Natural killer cell (primary cell): ENCODE results near the gene BTBD10. TPM values are rescaled to one million over a fixed set of nuclear protein-coding genes. Genes with fewer than 3 reads are reported as not detected.
A peak's percentile ranks its signal among the peaks of the same experiment; 100 is the strongest.

ENCODE experiments used
- ATAC-seq, 3 donors: fragments of 150-1000 bp in 2 of 3; fragments of 200-7000 bp in 1 of 3; cut with Tn5 transposase; 1 replicate in 1 of 3; 2 replicates in 2 of 3; pipeline ENCODE4 v1.10.0; 2021; ENCODE audit warnings: mild to moderate bottlenecking in 2 of 3, moderate library complexity in 2 of 3
- DNase-seq, 2 donors: peaks; one replicate each; pipeline versions ENCODE4 v3.0.0 to v3.0.0-alpha.2; 2013 to 2021; ENCODE audit warnings: mixed read lengths in 1 of 2
- H3K27ac ChIP-seq: one replicate; pipeline ENCODE4 v1.5.1; 2013; ENCODE audit warnings: mild to moderate bottlenecking, low read length
- H3K27me3 ChIP-seq: one replicate; pipeline ENCODE4 v1.6.1; 2013; ENCODE audit warnings: low read length; ENCODE audit not compliant: control insufficient read depth, insufficient read depth
- H3K36me3 ChIP-seq: one replicate; pipeline ENCODE4 v1.6.1; 2013; ENCODE audit warnings: low read length; ENCODE audit not compliant: control insufficient read depth, insufficient read depth
- H3K4me1 ChIP-seq: one replicate; pipeline ENCODE4 v1.6.1; 2013; ENCODE audit warnings: low read length; ENCODE audit not compliant: control insufficient read depth, insufficient read depth
- H3K4me3 ChIP-seq: one replicate; pipeline ENCODE4 v1.5.1; 2013; ENCODE audit warnings: low read length
- H3K9me3 ChIP-seq: one replicate; pipeline ENCODE4 v1.6.1; 2013; ENCODE audit warnings: low read length; ENCODE audit not compliant: control insufficient read depth, insufficient read depth
- H3K27ac Mint-ChIP-seq, 2 donors: one replicate each; pipeline ENCODE4 v1.8.0; 2022; ENCODE audit warnings: mild to moderate bottlenecking in 2 of 2, mixed read lengths in 2 of 2, moderate library complexity in 1 of 2
- H3K27me3 Mint-ChIP-seq, 2 donors: one replicate each; pipeline ENCODE4 v1.8.0; 2022; ENCODE audit warnings: low read depth in 2 of 2, mixed read lengths in 2 of 2
- H3K36me3 Mint-ChIP-seq: one replicate; pipeline ENCODE4 v1.8.0; 2022; ENCODE audit warnings: mixed read lengths
- H3K4me1 Mint-ChIP-seq, 2 donors: one replicate each; pipeline ENCODE4 v1.8.0; 2022; ENCODE audit warnings: mixed read lengths in 2 of 2
- H3K4me3 Mint-ChIP-seq: one replicate; pipeline ENCODE4 v1.8.0; 2022; ENCODE audit warnings: mild to moderate bottlenecking, moderate library complexity, mixed read lengths
- H3K9me3 Mint-ChIP-seq, 2 donors: one replicate each; pipeline ENCODE4 v1.8.0; 2022; ENCODE audit warnings: mixed read lengths in 2 of 2
- CTCF ChIP-seq: fragments of 200-600 bp; IDR thresholded peaks from one replicate; pipeline ENCODE4 v1.8.0; 2022; ENCODE audit warnings: antibody characterized with exemption
- WGBS: methylation state at CpG from one replicate; pipeline ENCODE4 v1.1.7; 2013; ENCODE audit warnings: missing lambda C conversion rate; ENCODE audit not compliant: insufficient coverage; 5-methylcytosine and 5-hydroxymethylcytosine counted together
- intact Hi-C: fragments of 100-400 bp; cut with micrococcal nuclease; formaldehyde crosslinking; loops from one replicate; pipeline ENCODE4 v1.14.2; 2022
- total RNA-seq, 4 donors: library from RNA; stranded (reverse); fragments of 120-200 nt in 1 of 4; gene quantifications; one replicate each; pipeline versions ENCODE4 v1.2.3 to v1.2.4, GENCODE V29; 2013 to 2022

The BTBD10 gene
- total RNA-seq, 3 donors from 2014 or later (not counting 1 experiment from before 2014, with no cell fraction given) = 18.0 to 26.9 (median 23.2) TPM

- Histone ChIP-seq H3K4me3 (no peak overlapping the region), H3K27ac (no peak overlapping the region), H3K27me3 (no peaks in the 10 kb centered on the region), H3K9me3 (no peaks in the 10 kb centered on the region), H3K36me3 (no peaks in the 10 kb centered on the region), H3K4me1 (peaks cover 5% of the 10 kb centered on the region)
- intact Hi-C loops = no loop called here
- peak overlapping the region; percentile 58 to 82 for H3K27ac Mint-ChIP-seq
- ATAC-seq (peak in 1 of 3 donors; percentile 57), DNase-seq (no peak)
- H3K9me3 Mint-ChIP-seq = no peaks in the 10 kb centered on the region
- WGBS = 84% methylated on average over 1 of the region's 2 CpGs
- H3K4me3 Mint-ChIP-seq = peak overlapping the region; percentile 43
- H3K27me3 Mint-ChIP-seq = no peaks in the 10 kb centered on the region
- peaks cover 51 to 55% of the 10 kb centered on the region in 2 donors for H3K4me1 Mint-ChIP-seq
- no peaks in the 10 kb centered on the region for H3K36me3 Mint-ChIP-seq
- TF ChIP-seq CTCF = no peak
Observed at GRCh38 chr11:13450832-13451397, 12.1 kb downstream of the BTBD10 start.

DNA sequence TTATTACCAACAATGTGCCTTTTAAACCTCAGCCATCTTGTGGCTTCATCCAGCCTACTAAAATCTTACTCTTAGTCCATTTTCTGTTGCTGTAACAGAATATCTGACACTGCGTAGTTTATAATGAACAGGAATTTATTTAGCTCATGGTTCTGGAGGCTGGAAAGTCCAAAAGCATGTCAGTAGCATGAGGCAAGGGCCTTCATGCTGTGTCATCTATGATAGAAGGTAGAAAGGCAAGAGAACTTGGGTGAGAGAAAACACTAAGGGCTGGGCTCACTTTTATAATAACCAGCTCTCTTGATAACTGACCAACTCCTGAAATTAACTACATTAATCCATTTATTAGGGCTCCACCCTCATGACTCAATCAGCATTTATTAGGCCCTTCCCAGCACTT lies 13.5 kb downstream of the BTBD10 start:
- peaks cover 5% of the 10 kb centered on the region for H3K4me1 ChIP-seq
- H3K27me3 Mint-ChIP-seq = no peaks in the 10 kb centered on the region
- no CpG with 5 or more reads among the region's 1 CpG for WGBS
- no peak overlapping the region for H3K4me3 ChIP-seq
- H3K9me3 ChIP-seq = no peaks in the 10 kb centered on the region
- no peak for TF ChIP-seq CTCF
- H3K27ac Mint-ChIP-seq = peak overlapping the region in 1 of 2 donors; percentile 58
- H3K27ac ChIP-seq = no peak overlapping the region
- H3K4me3 Mint-ChIP-seq = no peak overlapping the region
- H3K27me3 ChIP-seq = no peaks in the 10 kb centered on the region
- ATAC-seq (no peak), DNase-seq (no peak)
- intact Hi-C loops = no loop called here
- no peaks in the 10 kb centered on the region for H3K36me3 Mint-ChIP-seq
- H3K36me3 ChIP-seq = no peaks in the 10 kb centered on the region
- H3K9me3 Mint-ChIP-seq = no peaks in the 10 kb centered on the region
- peaks cover 49 to 50% of the 10 kb centered on the region in 2 donors for H3K4me1 Mint-ChIP-seq

- Histone ChIP-seq H3K9me3 (no peaks in the 10 kb centered on the region), H3K36me3 (no peaks in the 10 kb centered on the region), H3K4me3 (no peak overlapping the region), H3K4me1 (peaks cover 5% of the 10 kb centered on the region), H3K27ac (no peak overlapping the region), H3K27me3 (no peaks in the 10 kb centered on the region)
- no peak for ATAC-seq
- Mint-ChIP-seq H3K36me3 (no peaks in the 10 kb centered on the region), H3K4me1 (peaks cover 49% of the 10 kb centered on the region in 2 donors), H3K27me3 (no peaks in the 10 kb centered on the region), H3K9me3 (no peaks in the 10 kb centered on the region), H3K4me3 (no peak overlapping the region), H3K27ac (peak overlapping the region in 1 of 2 donors; percentile 4)
- DNase-seq = no peak
- TF ChIP-seq CTCF = no peak
- no CpG with 5 or more reads among the region's 2 CpGs for WGBS
- intact Hi-C loops = no loop called here
Observed at GRCh38 chr11:13448876-13449275, 14.1 kb downstream of the BTBD10 start.

DNA sequence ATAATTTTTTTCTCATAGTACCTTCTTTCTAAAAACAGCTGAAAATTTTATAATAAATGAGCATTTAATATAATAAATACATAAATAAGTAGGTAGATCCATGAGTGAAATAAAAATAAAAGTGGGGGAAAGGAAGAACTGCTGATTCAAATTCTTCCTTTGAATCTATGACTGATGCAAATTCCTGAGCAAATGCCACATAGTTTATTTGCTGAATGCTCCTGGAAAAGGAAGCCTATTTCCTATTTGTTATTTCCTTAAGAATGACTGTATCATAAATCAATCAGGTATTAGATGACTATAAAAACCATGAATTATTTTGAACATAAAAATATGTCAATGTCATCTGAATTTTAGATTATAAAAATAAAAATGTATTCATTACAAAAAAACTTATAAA lies 16.6 kb downstream of the BTBD10 start:
- no peak for ATAC-seq
- intact Hi-C loops = no loop called here

More for the DNA sequence above, 16.6 kb downstream of the BTBD10 start:
- H3K36me3 ChIP-seq = no peaks in the 10 kb centered on the region
- H3K36me3 Mint-ChIP-seq = no peaks in the 10 kb centered on the region
- no peak overlapping the region for H3K4me3 Mint-ChIP-seq
- no peaks in the 10 kb centered on the region for H3K9me3 Mint-ChIP-seq
- no peaks in the 10 kb centered on the region for H3K27me3 ChIP-seq
- H3K27ac Mint-ChIP-seq = no peak overlapping the region
- no peak for DNase-seq
- no peaks in the 10 kb centered on the region for H3K27me3 Mint-ChIP-seq
- H3K4me3 ChIP-seq = no peak overlapping the region
- peaks cover 5% of the 10 kb centered on the region for H3K4me1 ChIP-seq
- TF ChIP-seq CTCF = no peak
- H3K4me1 Mint-ChIP-seq = peaks cover 46 to 52% of the 10 kb centered on the region in 2 donors
- H3K9me3 ChIP-seq = no peaks in the 10 kb centered on the region
- H3K27ac ChIP-seq = no peak overlapping the region
